HG03342 (cell line): Measurements from ENCODE around the gene CHRDL2.

Experiments used
- ATAC-seq: cut with Tn5 transposase; IDR thresholded peaks from one replicate; pipeline ENCODE4 v1.9.1; 2021; ENCODE audit warnings: mild to moderate bottlenecking, moderate library complexity; ENCODE audit not compliant: unreplicated experiment

CHRDL2 gene

DNA sequence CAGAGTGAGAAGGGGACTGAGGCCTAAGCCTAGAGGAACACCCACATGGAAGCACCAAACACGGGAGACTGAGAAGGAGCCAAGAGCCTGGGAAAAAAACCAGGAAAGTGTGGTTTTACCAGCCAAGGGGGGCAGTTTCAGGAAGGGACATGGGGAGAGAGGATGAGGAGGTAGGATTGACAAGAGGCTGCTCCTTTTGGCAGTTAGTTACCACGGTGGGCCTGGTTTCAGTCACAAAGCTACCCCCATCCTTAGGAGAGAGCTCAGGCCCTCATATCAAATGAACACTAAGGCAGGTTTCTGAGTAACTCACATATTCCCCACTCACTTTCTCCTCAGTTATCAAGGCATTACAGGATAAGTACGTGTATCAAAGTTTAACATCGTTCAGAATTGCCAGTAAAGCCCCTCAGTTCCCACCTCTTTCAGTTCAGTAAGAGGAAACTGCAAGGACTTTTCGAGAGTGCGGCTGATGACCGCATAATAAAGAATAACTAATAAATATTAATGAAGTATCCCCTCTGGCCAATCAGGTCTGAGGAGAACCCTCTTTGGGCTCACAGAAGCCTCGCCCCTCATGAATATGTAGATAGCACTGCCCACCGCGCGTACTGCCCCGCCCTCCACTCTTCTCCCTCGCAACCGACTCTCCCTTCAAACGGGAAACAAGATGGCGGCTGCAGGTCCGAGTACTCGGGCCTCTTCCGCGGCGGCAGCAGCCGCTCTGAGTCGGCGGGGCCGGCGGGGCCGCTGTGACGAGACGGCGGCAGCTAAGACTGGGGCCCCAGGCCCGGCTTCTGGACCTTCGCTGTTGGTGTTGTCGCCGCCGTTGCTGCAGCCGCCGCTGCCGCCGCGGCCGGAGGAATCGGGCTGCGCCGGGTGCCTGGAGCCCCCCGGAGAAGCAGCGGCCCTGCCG, 17.2 kb upstream of the CHRDL2 start, which contains the start of gene RNF169:
RNF169 (plus strand) TSS at position 639 of the 916 bp plus-strand sequence; CDS start at position 671, 32 bp downstream.
- peak; percentile 98 for ATAC-seq

DNA sequence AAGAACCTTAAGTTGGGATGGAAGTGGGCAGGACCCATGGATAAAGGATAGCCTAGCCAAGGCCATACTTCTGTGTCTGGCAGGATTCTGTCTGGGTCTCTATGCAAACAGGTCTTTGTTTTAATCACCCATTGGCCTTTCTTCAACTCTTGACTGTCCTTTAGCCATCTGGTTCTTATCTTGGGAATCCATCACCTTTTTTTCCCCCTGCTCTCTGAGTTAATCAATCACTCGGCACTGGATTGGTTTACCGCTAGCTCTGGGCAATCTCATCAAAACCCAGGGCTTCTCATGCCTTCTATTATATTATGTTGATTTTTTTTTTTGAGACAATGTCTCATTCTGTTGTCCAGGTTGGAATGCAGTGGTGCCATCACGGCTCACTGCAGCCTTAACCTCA, 15.6 kb upstream of the CHRDL2 start:
- no peak for ATAC-seq

- no peak for ATAC-seq
These were observed 13.1 kb upstream of the CHRDL2 start for GRCh38 chr11:74744277-74744676.

DNA sequence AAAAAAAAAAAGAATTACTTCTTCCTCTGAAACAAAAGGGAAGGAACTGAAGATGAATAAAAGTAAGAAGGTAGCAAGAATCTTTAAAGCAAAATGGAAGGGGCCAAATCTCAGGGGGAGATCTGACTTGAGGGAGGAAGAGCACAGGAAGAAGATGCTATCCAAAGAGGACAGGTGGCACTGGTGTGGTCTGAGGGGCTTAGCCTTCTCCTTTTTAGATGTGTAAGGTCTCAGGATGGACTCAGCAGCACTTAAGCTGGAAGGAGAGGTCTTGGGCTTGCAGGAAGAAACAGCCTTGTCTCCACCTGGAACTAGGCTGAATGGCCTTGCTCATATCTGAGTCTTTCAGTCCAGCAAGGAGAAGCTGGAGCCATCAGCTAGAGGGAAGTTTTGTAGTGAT, 12.4 kb upstream of the CHRDL2 start:
- no peak for ATAC-seq

- ATAC-seq: no peak
These were observed 10.8 kb upstream of the CHRDL2 start for GRCh38 chr11:74742070-74742469.

DNA sequence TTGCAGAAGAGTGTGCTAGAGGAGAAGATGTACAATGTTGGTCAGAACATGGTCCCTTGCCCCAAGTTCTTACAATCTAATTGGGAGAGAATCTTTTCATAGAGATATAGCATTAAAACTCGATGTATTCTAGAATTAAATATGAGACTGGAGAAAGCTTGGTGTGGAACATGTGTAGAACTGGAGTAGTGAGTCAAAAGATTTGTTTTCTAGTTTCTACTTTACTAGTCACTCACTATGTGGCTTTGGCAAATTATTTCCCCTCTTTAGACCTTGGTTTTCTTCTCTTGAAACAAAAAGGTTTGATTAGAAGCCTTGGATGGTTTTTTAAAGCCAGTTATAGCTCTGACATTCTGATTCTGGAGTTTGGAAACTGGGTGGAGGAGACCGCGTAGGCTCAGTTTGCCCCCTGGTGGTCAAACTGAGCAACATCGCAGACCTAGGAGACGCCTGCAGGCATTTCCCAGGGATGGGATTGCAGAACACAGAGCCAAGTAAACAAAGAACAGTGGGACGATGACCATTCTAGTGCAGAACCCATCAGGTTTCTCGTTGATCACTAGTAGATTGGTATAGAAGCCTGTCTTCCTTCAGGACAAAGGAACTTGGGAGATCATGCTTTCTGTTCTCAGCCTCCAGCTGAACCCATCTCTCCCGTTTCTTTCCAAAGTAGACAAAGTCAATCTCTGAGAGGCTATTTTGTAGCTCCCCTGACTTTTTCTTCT, 8.5 kb upstream of the CHRDL2 start:
- ATAC-seq: peak; percentile 51

- ATAC-seq: no peak
These were observed 4.8 kb upstream of the CHRDL2 start for GRCh38 chr11:74736031-74736430.

- ATAC-seq: no peak
These were observed 4.2 kb upstream of the CHRDL2 start for GRCh38 chr11:74735365-74735928.

GRCh38 chr11:74734559-74734925, 3.3 kb upstream of the CHRDL2 start:
- no peak for ATAC-seq

DNA sequence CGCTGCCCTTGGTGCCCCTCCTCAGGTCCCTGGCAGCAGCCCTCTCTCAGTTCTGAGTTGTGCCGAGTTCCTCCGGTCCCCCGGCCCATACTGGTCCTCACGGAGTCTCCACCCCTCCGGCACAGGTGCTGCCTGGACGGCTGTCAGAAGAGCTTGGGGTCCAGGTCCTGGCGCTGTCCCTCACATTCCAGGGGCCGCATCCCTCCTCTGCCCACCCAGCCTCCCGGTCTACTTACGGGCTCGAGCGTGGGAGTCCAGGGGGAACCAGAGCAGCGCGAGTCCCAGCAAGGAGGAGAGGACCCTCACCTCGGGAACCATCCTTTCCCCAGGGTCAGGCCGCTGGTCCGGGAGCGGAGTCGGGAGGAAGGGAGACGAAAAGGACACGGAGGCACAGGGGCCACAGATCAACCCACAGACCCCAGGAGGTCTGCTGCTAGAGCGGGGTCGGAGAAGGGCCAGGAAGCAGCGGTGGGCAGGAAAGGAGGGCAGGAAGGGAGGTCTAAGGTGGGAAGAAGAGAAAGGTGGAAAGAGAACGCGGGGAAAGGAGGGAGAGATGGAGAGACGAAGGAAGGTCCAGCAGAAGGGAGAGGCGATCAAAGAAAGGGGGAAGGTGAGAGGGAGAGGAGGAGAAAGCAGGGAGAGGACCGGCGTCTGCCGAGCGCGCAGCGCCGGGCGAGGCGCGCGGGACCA, 510 bp downstream of the CHRDL2 start:
- ATAC-seq: no peak

DNA sequence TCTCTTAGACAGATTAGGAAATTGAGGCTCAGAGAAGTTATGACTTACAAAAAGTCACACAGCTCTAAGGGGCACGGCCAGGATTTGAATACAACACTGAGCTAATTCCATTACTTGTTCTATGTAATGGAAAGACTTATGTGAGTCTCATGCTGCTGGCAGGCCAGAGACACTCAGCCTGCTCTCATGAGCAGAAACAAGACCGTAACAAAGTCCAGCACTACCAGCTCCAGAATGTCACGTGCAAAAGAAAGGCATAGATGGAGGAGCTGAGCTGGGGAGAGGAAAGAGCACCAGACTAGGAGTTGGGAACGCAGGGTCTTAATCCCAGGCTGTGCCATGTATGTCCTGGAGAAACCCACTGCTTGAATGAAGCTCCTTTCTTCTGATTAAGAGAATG, 1.8 kb downstream of the CHRDL2 start:
- no peak for ATAC-seq

DNA sequence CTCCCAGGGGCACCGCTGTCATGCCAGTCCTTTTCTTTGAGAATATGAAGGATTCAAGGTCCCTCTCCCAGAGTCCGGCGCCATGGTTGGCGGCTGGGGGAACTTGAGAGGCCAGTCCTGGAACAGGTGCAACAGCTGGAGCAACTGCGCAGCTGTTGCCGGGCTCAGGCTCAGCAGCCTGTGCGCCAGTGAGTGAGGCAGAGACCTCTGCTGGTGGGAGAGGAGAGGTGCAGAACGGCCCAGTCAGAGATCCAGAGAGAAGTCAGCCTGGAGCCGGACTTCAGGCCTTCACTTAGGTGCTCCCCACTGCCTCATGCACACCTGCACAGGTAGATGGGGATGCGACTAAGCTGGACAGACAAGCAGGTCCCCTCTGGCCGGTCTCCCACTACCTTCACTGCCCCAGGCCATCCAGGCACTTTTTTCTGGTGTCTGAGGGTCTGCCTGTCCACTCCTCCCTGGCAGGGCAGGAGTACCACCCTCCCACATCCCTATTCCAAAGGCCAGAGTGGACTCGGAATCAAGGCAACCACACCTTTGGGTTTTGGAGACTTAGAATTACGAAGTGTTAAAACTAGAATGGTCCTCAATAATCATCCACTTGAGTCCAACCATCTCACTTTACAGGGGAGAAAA, 4.6 kb downstream of the CHRDL2 start:
- ATAC-seq: peak; percentile 89

GRCh38 chr11:74725701-74726100, 5.5 kb downstream of the CHRDL2 start:
- no peak for ATAC-seq

GRCh38 chr11:74723511-74723910, 7.7 kb downstream of the CHRDL2 start:
- no peak for ATAC-seq

DNA sequence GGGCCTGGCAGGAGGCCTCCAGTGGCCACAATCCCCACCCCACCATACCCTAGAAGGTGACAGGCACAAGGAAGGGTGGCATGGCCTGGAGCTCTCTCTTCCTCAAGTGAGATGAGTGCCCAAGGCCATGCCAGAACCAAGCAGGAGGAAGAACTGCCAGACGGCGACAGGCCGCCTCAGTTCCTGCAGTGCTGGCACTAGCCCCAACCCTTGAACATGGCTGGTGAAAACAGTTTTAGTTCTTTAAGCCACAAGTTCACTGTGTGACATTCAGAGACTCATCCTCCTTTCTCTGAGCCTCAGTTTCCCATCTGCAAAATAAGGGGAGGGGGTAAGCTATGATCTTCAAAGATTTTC, 9.8 kb downstream of the CHRDL2 start:
- ATAC-seq: no peak

DNA sequence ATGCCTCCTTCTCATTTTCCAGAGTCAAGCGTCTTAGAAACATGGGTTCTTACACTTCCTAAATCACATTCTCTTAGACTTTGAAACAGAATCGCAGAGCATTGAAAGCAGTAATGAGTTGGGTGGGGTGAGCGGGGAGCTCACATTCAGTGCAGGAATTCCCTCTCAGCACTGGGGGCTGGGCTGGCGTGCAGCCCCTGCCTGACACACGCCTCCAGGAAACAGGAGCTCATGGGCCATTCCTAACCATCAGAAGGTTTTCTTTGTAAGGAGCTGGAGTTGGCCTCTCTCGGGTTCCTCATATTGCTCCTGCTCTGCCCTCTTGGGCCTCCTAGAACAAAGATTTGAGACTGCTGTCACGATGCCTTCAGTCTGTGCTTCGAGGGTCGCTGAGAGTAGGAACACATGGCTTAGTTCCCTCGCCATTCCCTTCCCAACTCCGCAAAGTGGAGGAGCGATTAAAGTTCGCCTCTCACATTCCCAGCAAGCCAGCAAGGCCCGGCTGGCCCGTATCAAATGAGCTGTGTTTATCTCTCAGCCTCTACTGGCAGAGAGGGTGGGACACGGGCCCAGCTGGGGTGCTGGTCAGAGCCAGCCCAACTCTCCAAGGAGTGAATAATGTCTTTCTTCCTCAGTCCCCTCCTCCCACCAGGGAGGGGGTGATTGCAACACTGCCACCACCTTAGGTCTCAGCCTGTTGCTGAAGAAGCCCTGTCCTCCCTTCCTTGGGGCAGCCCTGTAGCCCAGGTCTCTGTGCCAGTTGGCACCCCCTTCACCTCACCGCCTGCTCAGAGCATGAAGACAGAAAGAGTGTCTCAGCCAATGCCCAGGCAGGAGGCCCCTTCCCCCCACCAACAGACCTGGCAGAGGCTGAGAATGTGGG, 10.4 kb downstream of the CHRDL2 start:
- ATAC-seq: no peak

- no peak for ATAC-seq
These were observed 12.2 kb downstream of the CHRDL2 start for GRCh38 chr11:74719011-74719410.

- no peak for ATAC-seq
These were observed 13.8 kb downstream of the CHRDL2 start for GRCh38 chr11:74717221-74717969.

DNA sequence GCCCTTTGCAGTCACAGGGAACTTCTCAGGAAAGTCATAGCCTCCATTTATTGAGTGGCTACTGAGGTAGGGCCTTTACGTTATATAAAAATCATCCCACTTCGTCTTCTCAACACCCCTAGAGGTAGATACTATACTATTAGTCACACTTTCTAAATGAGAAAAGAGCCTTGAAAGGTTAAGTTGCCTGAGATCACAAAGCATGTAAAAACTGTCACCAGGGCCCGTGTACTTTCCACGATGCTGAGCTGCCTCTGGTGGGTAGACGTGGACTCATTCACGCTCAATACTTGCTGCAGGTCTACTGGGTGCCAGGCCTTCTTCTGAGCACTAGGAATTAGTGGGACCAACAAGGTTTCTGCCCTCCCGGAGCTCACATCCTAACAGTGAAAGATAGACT, 16.3 kb downstream of the CHRDL2 start:
- ATAC-seq: no peak
